Effector memory CD8-positive, alpha-beta T cell (primary cell): Measurements from ENCODE around the gene ABCB8.
A peak's percentile ranks its signal among the peaks of the same experiment; 100 is the strongest.

Experiments
- ATAC-seq: fragments of 150-1000 bp; cut with Tn5 transposase; replicated peaks from 2 replicates; pipeline ENCODE4 v1.10.0; 2021; ENCODE audit warnings: mild to moderate bottlenecking, moderate library complexity
- DNase-seq, 3 experiments: peaks; one replicate each; pipeline ENCODE4 v3.0.0; 2021
- H3K27ac Mint-ChIP-seq, 2 donors: one replicate each; pipeline ENCODE4 v1.8.0; 2022; ENCODE audit warnings: mild to moderate bottlenecking in 2 of 2, mixed read lengths in 2 of 2, moderate library complexity in 2 of 2
- H3K27me3 Mint-ChIP-seq, 2 donors: one replicate each; pipeline ENCODE4 v1.8.0; 2022; ENCODE audit warnings: mixed read lengths in 2 of 2
- H3K36me3 Mint-ChIP-seq: one replicate; pipeline ENCODE4 v1.8.0; 2022; ENCODE audit warnings: mild to moderate bottlenecking, moderate library complexity, mixed read lengths; ENCODE audit not compliant: insufficient read depth
- H3K4me1 Mint-ChIP-seq, 2 donors: one replicate each; pipeline ENCODE4 v1.8.0; 2022; ENCODE audit warnings: low read depth in 2 of 2, mixed read lengths in 2 of 2
- H3K4me3 Mint-ChIP-seq, 2 donors: one replicate each; pipeline ENCODE4 v1.8.0; 2022; ENCODE audit warnings: mild to moderate bottlenecking in 2 of 2, mixed read lengths in 2 of 2, moderate library complexity in 2 of 2
- H3K9me3 Mint-ChIP-seq, 2 donors: one replicate each; pipeline ENCODE4 v1.8.0; 2022; ENCODE audit warnings: mixed read lengths in 2 of 2

ABCB8 gene

DNA sequence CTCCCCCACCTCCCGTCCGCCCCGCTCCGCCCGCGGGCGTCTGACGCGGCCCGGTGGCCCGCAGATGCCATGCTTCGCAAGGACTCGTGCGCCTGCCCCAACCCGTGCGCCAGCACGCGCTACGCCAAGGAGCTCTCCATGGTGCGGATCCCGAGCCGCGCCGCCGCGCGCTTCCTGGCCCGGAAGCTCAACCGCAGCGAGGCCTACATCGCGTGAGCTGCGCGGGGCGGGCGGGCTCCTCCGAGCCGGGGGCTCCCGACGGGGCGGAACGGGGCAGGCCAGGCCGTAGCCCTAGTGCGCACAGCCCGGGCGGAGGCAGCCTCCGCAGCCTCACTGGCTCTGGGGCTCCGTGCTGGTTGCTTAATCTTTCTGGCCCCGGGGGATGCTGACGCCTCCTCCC is 22.9 kb downstream of the ABCB8 start:
- DNase-seq (peak; percentile 32 to 45 (median 43)), ATAC-seq (peak; percentile 91)
- Mint-ChIP-seq H3K27me3 (peaks cover 0 to 24% of the 10 kb centered on the region in 2 donors), H3K36me3 (peaks cover 5% of the 10 kb centered on the region), H3K27ac (no peak overlapping the region), H3K9me3 (no peaks in the 10 kb centered on the region), H3K4me1 (peaks cover 0 to 8% of the 10 kb centered on the region in 2 donors), H3K4me3 (no peak overlapping the region)

- H3K4me1 Mint-ChIP-seq = peaks cover 16 to 18% of the 10 kb centered on the region in 2 donors
- H3K4me3 Mint-ChIP-seq = no peak overlapping the region
- ATAC-seq = no peak
- peaks cover 0 to 24% of the 10 kb centered on the region in 2 donors for H3K27me3 Mint-ChIP-seq
- no peak for DNase-seq
- peaks cover 2% of the 10 kb centered on the region for H3K36me3 Mint-ChIP-seq
- H3K27ac Mint-ChIP-seq = no peak overlapping the region
- no peaks in the 10 kb centered on the region for H3K9me3 Mint-ChIP-seq
Measured at GRCh38 chr7:151053096-151053495, 24.8 kb downstream of the ABCB8 start.

DNA sequence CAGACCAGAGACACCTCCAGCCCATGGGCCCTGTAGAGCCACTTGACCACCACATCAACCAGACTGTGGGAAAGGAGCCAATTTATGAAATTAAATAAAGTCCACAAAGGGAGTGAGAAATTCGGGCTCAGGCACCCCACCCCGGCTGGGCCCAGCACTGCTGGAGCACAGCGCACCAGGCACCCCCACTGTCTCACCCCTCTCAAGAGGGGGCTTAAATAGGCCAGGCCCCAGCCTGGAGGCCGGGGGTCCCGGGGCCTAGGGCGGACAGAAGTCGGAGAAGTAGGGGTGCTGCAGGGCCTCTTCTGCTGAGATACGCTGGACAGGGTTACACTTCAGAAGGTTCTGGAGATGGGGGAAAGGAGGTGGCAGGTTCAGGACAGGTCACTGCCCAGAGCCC is 25.5 kb downstream of the ABCB8 start:
- H3K4me1 Mint-ChIP-seq = peaks cover 20 to 25% of the 10 kb centered on the region in 2 donors
- DNase-seq (no peak), ATAC-seq (no peak)
- no peak overlapping the region for H3K4me3 Mint-ChIP-seq
- no peaks in the 10 kb centered on the region for H3K9me3 Mint-ChIP-seq
- H3K36me3 Mint-ChIP-seq = peaks cover 9% of the 10 kb centered on the region
- H3K27ac Mint-ChIP-seq = no peak overlapping the region
- H3K27me3 Mint-ChIP-seq = peaks cover 0 to 24% of the 10 kb centered on the region in 2 donors

DNA sequence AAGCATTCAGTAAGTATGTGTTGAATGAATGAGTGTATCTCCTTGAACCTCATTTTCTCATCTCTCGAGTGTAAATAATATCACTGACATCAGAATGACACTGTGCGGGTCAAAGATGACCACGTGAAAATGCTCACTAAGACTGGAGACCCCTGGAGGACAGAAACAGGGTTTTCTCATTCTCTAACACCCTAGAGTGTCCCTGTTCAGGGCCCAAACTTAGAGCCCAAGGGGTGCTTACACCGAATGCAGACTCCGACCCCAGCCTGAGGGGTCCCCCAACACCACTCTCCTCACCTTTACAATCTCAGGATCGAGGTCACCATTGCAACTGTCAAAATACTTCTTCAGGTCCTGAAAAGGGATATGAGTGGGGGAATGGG is 28.0 kb downstream of the ABCB8 start:
- no peak for ATAC-seq
- no peak overlapping the region for H3K27ac Mint-ChIP-seq
- H3K4me1 Mint-ChIP-seq = peaks cover 31 to 40% of the 10 kb centered on the region in 2 donors
- H3K9me3 Mint-ChIP-seq = no peaks in the 10 kb centered on the region
- no peak for DNase-seq
- H3K36me3 Mint-ChIP-seq = peaks cover 10% of the 10 kb centered on the region
- peaks cover 0 to 24% of the 10 kb centered on the region in 2 donors for H3K27me3 Mint-ChIP-seq
- peak overlapping the region; percentile 95 to 97 for H3K4me3 Mint-ChIP-seq

DNA sequence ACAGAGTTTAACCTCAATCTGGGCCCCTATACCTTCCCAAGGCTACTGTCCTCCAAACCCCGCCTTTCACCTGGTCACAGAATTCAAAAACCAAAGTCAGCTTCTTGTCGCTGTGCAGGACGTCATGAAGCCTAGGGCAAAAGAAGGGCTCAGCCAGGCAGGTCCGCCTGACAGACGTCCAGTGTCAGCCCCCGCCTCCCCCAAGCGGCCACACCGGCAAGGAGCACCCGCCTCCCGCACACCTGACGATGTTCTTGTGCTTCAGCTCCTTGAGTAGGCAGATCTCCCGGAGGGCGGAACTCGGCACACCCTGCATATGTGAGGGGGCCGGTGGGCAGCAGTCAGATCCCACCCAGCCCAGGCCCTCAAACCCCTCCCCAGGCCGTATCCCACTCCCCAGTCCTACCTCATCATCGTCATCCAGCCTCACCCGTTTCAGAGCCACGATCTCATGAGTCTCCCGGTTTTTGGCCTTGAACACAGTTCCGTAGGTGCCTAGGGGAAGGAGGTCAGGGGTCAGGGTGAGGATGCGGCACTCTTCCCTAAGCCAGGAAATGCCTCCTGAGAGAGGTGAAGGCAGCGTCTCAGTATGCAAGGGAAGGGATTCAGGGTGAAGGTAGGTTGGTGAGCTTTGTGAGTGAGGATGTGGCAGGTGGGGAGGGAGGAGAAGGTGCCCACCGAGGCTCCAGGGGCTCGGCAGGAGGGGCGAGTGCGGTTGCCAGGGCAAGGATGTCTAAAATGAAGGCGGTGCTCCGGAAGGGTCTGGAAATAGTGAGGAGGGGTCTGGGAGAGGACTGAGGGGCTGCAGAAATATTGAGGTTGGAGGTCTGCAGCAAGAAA is 28.6 kb downstream of the ABCB8 start:
- ATAC-seq (no peak), DNase-seq (no peak)
- no peaks in the 10 kb centered on the region for H3K9me3 Mint-ChIP-seq
- H3K4me1 Mint-ChIP-seq = peaks cover 37 to 44% of the 10 kb centered on the region in 2 donors
- H3K36me3 Mint-ChIP-seq = peaks cover 10% of the 10 kb centered on the region
- H3K27ac Mint-ChIP-seq = peak overlapping the region; percentile 76 to 97
- peaks cover 0 to 19% of the 10 kb centered on the region in 2 donors for H3K27me3 Mint-ChIP-seq
- H3K4me3 Mint-ChIP-seq = peak overlapping the region; percentile 95 to 97

GRCh38 chr7:151057506-151057988 is 29.3 kb downstream of the ABCB8 start, which contains the start of gene CDK5:
Gene CDK5 (minus strand): TSS chr7:151057897. CDS start chr7:151057848, 49 bp downstream.
- DNase-seq = no peak
- Mint-ChIP-seq H3K27ac (peak within 1 kb of the TSS; percentile 82 to 97), H3K4me1 (peaks cover 37 to 43% of the 10 kb centered on the region in 2 donors), H3K36me3 (peaks cover 10% of the 10 kb centered on the region), H3K4me3 (peak within 1 kb of the TSS; percentile 95 to 97), H3K9me3 (no peaks in the 10 kb centered on the region), H3K27me3 (peaks cover 0 to 13% of the 10 kb centered on the region in 2 donors)
- no peak for ATAC-seq

GRCh38 chr7:151057989-151058780 is 29.9 kb downstream of the ABCB8 start:
- peaks cover 37 to 41% of the 10 kb centered on the region in 2 donors for H3K4me1 Mint-ChIP-seq
- peaks cover 10% of the 10 kb centered on the region for H3K36me3 Mint-ChIP-seq
- peak overlapping the region; percentile 82 to 97 for H3K27ac Mint-ChIP-seq
- DNase-seq (peak; percentile 93 to 94 (median 94)), ATAC-seq (peak; percentile 88)
- H3K27me3 Mint-ChIP-seq = peaks cover 0 to 8% of the 10 kb centered on the region in 2 donors
- H3K9me3 Mint-ChIP-seq = no peaks in the 10 kb centered on the region
- H3K4me3 Mint-ChIP-seq = peak overlapping the region; percentile 95 to 97

GRCh38 chr7:151058781-151059366 is 30.6 kb downstream of the ABCB8 start:
- DNase-seq = peak in 1 of 3 experiments; percentile 30

GRCh38 chr7:151059367-151060112 is 31.3 kb downstream of the ABCB8 start, which contains the start of gene SLC4A2:
Gene SLC4A2 (plus strand): TSS chr7:151059589. CDS start chr7:151061988, 2,399 bp downstream.
- DNase-seq (peak; percentile 50 to 67 (median 65)), ATAC-seq (peak; percentile 16)
- peak within 1 kb of the TSS; percentile 82 to 97 for H3K27ac Mint-ChIP-seq
- H3K36me3 Mint-ChIP-seq = peaks cover 13% of the 10 kb centered on the region
- H3K9me3 Mint-ChIP-seq = no peaks in the 10 kb centered on the region
- peaks cover 37 to 41% of the 10 kb centered on the region in 2 donors for H3K4me1 Mint-ChIP-seq
- peak within 1 kb of the TSS; percentile 95 to 97 for H3K4me3 Mint-ChIP-seq
- H3K27me3 Mint-ChIP-seq = peaks cover 0 to 4% of the 10 kb centered on the region in 2 donors

More at GRCh38 chr7:151058781-151059366, 30.6 kb downstream of the ABCB8 start:
- H3K27me3 Mint-ChIP-seq = peaks cover 0 to 8% of the 10 kb centered on the region in 2 donors
- peak overlapping the region; percentile 82 to 97 for H3K27ac Mint-ChIP-seq
- peaks cover 10% of the 10 kb centered on the region for H3K36me3 Mint-ChIP-seq
- no peak for ATAC-seq
- H3K9me3 Mint-ChIP-seq = no peaks in the 10 kb centered on the region
- peaks cover 37 to 41% of the 10 kb centered on the region in 2 donors for H3K4me1 Mint-ChIP-seq
- peak overlapping the region; percentile 95 to 97 for H3K4me3 Mint-ChIP-seq

DNA sequence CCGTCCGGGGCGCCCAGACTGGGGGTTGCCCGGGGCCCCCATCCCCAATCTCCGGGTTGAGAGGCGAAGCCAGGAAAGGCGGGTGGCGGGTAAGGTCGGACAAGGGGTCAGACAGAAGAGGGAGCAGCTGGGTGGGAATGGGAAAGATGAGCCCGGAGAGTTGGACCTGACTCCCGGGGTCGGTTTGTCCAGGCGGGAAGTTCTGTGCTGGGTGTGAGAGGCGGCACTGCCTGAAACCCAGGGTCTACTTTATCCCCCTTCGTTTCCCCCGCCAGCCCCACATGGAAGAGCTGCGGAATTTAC is 31.8 kb downstream of the ABCB8 start:
- ATAC-seq = no peak
- Mint-ChIP-seq H3K36me3 (peaks cover 13% of the 10 kb centered on the region), H3K4me1 (peaks cover 37 to 41% of the 10 kb centered on the region in 2 donors), H3K4me3 (peak overlapping the region; percentile 95 to 97), H3K9me3 (no peaks in the 10 kb centered on the region), H3K27me3 (no peaks in the 10 kb centered on the region), H3K27ac (peak overlapping the region; percentile 82 to 97)
- no peak for DNase-seq

- Mint-ChIP-seq H3K36me3 (peaks cover 13% of the 10 kb centered on the region), H3K27ac (peak overlapping the region; percentile 82 to 97), H3K4me3 (peak overlapping the region; percentile 95 to 97), H3K4me1 (peaks cover 37 to 41% of the 10 kb centered on the region in 2 donors), H3K27me3 (no peaks in the 10 kb centered on the region), H3K9me3 (no peaks in the 10 kb centered on the region)
- no peak for ATAC-seq
- no peak for DNase-seq
Measured at GRCh38 chr7:151060416-151061212, 32.4 kb downstream of the ABCB8 start.
